ENCODE measurements around the gene MAP6.
A peak's percentile ranks its signal among the peaks of the same experiment; 100 is the strongest.
"Not testable (repeated sequence)": the region's sequence is repeated elsewhere in the genome, so short reads cannot be mapped to it uniquely, and the experiment has no call there.

The MAP6 gene

GRCh38 chr11:75589933-75590332 lies 78.9 kb downstream of the MAP6 start:
- DNase-seq = no peak

DNA sequence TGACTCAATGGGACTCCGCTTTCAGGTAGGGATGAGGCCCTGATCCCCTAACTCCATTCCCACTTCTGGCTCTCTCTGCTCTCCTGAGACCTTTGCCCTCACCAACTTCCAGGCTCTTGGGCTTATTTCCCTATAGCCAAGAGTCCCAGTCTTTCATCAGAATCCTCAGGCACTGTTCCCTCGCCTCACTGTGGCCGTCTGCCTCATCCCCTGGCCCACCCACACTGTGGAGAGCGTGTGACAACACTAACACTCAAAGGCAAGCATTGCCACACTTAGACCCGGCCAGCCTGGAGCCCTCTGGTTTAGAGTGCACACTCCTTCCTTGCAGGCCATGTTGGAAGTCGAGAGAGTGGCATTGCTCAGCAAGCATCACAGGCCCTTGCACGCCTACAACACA lies 79.8 kb downstream of the MAP6 start:
- DNase-seq = peak in 2 of 3 donors; percentile 27 to 46

DNA sequence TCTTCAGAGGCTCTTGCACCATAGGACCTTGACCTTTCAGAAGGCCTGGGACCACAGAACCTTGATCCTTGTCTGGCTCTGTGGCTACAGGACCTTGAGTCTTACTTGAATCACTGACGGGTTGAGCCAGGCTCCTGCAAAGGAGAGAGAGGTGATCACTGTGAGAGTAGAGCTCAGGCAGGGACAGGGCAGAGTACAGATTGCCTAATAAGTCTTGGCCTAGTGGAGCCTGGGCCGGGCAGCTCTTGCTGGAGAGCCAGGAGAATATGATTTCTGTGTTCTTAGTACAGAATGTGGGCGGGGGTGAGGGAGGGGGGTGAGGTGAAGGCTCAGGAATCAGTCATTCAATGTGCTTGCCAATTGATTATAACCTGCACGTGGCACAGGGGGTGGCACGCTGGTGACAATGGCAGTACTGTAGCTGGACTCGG lies 80.8 kb downstream of the MAP6 start:
- DNase-seq = no peak

DNA sequence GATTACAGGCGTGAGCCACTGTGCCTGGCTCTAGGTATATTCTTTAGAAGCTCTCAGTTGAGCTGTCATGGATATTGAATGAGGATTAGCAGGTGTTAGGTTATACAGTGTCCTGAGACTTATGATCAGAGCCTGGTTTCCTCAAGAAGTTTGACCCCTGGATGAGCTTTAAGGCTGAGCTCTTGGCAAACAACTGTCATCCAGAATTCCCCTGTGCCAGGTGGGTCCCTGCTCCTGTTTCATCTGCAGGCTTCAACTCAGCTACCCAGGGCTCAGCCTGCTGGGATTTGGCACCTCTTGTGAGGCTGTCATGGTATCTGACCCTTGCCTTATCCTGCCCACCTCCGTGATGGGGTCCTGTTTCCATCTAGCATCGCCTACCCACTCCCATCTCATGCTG lies 82.4 kb downstream of the MAP6 start:
- no peak for DNase-seq

DNA sequence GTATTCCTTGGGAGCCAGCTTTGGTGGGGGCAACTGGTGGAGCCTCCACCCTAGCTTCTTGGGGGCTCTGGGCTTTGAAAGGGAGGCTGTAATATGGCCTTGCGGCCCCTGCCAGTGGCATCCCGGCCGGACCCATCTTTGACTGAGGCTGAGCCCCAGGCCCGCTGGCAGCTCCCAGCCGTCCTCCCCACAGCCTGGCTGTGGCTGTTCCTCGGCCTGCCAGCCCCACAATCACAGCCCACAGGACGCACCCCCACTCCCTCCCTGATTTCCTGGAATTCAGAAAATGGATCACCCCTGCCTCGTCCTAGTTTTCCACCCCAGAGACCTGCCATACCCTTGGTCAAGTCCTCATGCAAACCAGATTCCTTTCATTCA lies 83.6 kb downstream of the MAP6 start:
- DNase-seq = no peak

DNA sequence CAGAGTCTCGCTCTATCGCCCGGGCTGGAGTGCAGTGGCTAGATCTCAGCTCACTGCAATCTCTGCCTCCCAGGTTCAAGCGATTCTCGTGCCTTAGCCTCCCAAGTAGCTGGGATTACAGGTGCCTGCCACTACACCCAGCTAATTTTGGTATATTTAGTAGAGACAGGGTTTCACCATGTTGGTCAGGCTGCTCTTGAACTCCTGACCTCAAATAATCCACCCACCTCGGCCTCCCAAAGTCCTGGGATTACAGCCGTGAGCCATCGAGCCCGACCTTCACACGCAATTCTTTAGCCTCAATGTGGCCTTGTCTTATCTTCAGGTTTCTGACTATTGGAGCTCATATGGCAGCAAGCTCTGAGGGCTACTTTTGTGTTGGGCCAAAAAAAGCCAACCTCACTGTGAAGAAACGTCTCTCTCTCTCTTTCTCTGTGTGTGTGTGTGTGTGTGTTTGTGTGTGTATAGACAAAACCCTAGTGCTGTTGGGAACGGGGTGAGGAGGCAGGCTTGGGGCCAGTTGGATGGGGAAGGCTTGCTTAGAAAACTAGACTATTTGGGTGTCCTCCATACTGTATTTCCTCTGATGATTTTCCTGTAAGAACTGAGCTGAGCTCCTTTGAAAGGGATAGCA lies 84.1 kb downstream of the MAP6 start:
- DNase-seq = not testable (repeated sequence)

GRCh38 chr11:75583718-75584658 lies 84.8 kb downstream of the MAP6 start:
- DNase-seq = peak in 2 of 3 donors; percentile 53 to 56

GRCh38 chr11:75582895-75583717 lies 85.7 kb downstream of the MAP6 start:
- peak in 2 of 3 donors; percentile 76 to 79 for DNase-seq

DNA sequence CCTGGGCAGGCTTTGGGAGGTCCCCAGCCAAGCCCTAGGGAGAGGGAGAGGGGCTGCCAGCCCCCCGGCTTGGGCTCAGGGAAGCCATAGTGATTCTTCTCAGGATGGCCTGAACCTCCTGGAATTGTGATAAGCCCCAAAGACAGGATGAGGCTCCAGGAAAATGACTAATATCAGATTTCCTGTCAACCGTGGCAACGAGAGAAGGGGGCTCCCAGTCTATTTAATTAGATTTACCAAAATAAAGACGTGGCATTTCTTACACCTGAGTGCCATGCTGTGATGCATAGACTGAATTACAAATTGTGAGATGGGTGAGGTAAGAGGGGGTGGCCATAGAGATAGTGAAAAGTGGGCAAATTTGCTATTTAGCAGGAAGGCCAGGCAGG lies 86.3 kb downstream of the MAP6 start:
- no peak for DNase-seq

DNA sequence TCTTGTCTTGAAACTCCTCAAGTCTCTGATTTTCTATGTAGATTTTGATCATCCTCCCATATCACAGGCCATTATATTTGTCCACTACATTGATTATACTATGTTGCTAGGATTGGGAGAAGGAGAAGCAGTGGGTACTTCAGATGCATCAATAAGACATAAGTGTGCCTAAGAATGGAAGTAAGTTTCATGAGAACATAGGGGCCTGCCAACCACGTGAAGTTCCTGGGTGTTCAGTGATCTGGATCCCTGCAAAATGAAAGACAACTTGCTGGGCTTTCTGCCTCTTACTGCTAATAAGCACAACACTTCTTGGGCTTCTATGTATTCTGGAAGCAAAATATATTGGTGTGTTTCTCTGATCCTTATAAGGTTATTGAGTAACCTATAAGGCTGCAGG lies 89.0 kb downstream of the MAP6 start:
- no peak for DNase-seq

- no peak for DNase-seq
These were observed 89.9 kb downstream of the MAP6 start for GRCh38 chr11:75578977-75579376.

DNA sequence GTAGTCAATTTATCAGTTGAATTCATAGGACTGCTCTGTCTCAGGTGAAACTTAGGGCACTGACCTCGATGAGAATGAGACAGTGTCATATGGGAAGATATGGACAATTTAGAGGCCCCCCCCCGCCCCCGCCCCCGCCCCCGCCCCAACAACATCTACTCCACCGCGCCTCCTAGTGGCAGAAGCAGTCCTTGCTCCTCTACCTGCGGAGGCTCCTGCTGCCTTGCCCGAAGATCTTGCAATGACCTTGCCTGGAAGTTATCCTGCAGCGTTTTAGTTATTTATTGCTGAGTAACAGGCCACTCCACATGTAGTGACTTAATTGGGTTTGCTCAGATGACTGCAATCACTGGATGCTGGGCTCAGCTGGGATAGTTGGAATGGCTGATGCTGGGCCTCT lies 91.6 kb downstream of the MAP6 start:
- no peak for DNase-seq

DNA sequence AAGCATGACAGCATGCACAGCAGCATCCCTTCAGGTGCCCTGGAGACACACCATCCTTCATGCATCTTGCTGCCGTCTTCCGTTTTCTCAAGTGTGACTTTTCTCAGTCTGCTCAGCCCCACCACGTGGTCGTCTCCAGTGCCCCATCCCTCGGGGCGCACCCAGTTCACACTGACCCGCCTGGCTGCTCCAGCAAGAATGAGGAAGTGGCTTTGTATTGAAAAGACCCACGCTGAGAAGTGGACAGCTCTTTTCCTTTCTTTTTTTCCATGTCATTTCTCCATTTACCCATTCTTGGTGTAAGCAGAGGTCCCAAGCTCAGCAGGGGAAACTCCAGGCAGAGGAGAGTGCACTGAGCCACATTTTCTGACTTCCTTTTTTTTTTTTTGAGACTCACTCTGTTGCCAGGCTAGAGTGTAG lies 92.3 kb downstream of the MAP6 start:
- DNase-seq = peak; percentile 92 to 96 (median 93)

DNA sequence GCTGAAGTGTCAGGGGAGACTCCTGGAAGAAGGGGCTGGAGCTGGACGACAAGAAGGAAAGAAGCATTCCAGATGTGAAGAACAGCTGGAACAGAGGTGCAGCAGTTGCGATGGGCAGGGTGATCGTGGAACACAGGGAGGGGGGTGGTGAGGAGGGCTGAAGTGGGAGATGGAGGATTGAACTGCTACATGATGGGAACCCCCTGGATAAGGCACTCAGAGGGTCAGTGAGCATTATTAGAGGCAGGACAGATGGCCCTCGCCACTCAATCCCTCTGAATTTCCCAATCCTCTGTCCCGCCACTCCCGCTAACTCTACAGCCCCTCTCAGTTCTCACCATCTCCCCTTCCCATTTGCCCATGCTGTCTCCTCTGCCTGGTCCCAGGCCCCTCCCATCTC lies 92.8 kb downstream of the MAP6 start:
- no peak for DNase-seq

DNA sequence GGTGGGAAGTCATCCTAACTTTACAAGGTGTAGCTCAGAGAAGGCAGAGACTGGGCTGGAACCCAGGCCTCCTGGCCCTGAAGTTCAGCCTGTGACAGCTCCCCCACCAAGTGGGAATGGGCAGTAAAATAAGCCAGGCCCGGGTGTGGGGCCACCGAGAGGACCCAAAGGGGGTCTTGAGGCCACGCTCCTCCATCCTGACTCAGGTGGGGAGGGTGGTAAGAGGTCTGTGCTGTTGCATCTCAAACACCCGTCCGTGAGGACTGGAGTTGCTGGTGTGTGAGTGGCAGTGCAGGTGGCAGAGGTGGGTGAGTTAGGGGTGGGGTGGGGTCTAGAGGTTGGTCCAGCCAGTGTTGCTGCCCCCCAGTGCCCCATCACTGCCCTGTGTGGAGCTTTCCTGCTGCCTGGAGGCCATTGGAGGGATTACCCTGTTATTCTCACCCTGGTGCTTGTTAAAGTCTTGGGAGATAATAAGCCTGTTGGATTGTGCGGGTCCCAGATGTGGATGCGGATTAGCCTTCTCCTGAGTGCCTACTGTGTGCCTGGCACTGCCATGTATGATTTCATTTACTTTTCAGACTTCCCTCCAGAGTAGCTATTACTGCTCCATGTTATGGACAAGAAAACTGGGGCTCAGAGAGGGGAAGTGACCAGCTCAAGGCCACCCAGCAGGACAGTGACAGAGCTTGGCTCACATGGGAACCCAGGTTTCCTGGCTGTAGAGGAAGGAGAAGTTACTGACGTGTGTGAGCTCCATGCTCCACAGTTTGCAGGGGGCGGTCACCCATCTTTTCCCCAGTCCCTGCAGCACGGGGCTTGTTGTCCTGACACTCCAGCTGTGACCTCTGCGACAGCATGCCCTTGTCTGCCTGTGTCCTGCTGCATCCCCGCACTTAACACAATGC lies 93.9 kb downstream of the MAP6 start:
- peak in 1 of 3 donors; percentile 27 for DNase-seq

DNA sequence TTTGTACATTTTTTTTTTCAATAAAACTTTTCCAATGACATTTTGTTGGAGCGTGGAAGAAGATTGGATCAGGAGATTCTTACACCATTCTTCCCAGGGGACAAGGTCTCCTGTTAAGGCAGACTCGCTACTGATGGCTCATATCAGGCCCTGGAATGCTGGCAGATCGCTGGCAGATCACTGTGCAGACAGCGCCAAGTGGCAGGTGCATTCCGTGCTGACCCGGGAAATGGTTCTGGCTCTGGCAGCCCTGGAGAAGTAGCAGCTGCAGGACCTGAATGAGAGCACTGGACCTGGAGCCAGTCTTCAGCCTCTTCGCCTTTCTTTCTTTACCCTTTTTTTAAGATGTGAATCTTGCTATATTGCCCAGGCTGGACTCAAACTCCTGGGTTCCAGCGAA lies 96.1 kb downstream of the MAP6 start:
- DNase-seq = no peak

DNA sequence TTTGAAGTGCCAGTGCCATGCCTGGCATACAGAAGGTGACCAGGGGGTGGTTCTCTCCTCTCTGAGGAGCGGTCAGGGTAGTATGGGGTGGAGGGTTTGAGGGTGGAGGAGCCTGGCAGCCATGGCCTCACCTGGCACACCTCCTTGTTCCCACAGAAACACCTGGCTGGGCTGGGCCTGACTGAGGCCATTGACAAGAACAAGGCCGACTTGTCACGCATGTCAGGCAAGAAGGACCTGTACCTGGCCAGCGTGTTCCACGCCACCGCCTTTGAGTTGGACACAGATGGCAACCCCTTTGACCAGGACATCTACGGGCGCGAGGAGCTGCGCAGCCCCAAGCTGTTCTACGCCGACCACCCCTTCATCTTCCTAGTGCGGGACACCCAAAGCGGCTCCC lies 97.2 kb downstream of the MAP6 start:
- DNase-seq = no peak

- DNase-seq = no peak
These were observed 98.2 kb downstream of the MAP6 start for GRCh38 chr11:75570559-75571139.

GRCh38 chr11:75568616-75569219 lies 100.1 kb downstream of the MAP6 start:
- DNase-seq = no peak

DNA sequence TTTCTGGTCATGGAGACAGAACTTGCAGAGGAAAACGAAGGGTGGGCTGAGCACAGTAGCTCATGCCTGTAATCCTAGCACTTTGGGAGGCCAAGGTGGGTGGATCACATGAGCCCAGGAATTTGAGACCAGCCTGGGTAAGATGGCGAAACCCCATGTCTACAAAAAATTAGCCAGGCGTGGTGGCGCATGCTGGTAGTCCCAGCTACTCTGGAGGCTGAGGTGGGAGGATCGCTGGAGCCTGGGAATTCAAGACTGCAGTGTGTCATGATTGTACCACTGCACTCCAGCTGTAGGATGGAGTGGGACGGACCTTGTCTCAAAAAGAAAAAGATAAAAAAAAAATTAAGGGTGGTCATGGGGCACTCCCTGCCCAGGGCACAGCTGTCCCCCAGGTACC lies 100.9 kb downstream of the MAP6 start:
- no peak for DNase-seq

DNA sequence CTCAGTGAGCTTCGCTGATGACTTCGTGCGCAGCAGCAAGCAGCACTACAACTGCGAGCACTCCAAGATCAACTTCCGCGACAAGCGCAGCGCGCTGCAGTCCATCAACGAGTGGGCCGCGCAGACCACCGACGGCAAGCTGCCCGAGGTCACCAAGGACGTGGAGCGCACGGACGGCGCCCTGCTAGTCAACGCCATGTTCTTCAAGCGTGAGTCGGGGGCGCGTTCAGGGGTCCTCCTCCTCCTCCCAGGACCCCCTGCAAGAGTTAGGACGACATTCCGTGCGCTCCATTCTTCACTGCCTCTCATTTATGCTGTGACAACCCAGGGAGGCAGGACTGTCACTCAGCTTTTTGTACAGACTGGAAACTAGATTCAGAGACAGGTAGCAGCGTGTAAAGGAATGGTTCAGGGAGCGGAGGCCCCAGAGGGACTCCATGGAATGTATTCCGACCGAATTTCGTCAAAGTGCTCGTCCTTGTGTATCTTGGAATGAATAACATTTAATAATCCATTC lies 102.0 kb downstream of the MAP6 start:
- DNase-seq = no peak

All from suppressor macrophage treated with lipopolysaccharide for 1 hour (primary cell).